Right ventricle myocardium inferior (tissue), 1 donor: Measurements from ENCODE around the gene SIN3B. TPM values are rescaled to one million over a fixed set of nuclear protein-coding genes. Genes with fewer than 3 reads are reported as not detected.
A peak's percentile ranks its signal among the peaks of the same experiment; 100 is the strongest.

Experiments used
- ATAC-seq: fragments of 200-7000 bp; cut with Tn5 transposase; one replicate; pipeline ENCODE4 v1.9.1; 2020; ENCODE audit warnings: mild to moderate bottlenecking, moderate library complexity
- DNase-seq: peaks from one replicate; pipeline ENCODE4 v3.0.0; 2021; ENCODE audit errors: missing footprints
- intact Hi-C: fragments of 100-400 bp; cut with DNase I; formaldehyde crosslinking; loops from one replicate; pipeline ENCODE4 v1.11.0; 2022
- total RNA-seq: library from RNA; stranded (reverse); fragmentation: NEBNext Ultra II Directional; extraction: Animal tissue kit (Norgen Biotek cat#: 25700); gene quantifications from one replicate; pipeline ENCODE4 v1.2.1, GENCODE V29; 2021
- donor health status: DM: no; HTN: yes; CAD: no; lungs with severe emphysema.

SIN3B gene
- total RNA-seq, 1 donor from 2014 or later, result 27.8 TPM

GRCh38 chr19:16822648-16823047 lies 6.5 kb upstream of the SIN3B start:
- ATAC-seq, result no peak
- no peak for DNase-seq
- intact Hi-C loops, result no loop called here

- DNase-seq, result no peak
- intact Hi-C loops, result loop anchor here (5.0 kb wide), 2 partner anchors 47 to 73 kb away; no protein-coding TSS in a partner anchor
- peak; percentile 77 for ATAC-seq
These were observed 4.4 kb upstream of the SIN3B start for GRCh38 chr19:16824658-16825311.

DNA sequence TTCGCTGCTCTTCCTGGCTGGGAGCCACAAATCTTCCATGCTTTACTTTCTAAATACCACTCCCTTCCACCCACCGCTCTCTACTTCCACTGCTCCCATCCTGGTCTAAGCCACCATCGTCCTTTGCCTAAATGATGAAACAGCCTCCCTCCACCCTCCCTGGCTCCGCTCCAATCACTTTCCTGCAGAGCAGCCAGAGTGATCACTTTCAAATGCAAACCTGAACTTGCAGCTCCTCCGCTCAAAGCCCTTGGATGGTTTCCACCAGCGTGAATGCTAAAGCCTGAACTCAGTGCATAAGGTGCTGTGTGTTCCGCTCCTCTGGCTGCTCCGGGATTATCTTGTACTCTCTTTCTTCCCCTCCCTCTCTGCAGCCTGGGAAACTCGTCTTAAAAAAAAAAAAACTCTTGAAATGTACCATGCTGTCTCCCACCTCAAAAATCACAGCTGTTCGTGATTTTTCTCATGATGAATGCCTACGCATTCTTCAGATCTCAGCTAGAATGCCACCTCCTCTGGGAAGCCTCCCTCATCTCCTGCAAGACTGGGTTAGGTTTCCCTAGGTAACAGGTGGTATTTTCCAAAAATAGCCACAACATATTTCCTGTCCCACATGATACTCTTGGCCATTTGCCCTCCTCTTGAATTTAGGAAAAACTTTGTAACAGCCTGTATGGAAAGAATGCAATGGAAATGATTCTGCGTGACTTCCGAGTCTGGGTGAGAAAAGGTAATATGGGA lies 3.7 kb upstream of the SIN3B start:
- DNase-seq (no peak), ATAC-seq (peak; percentile 43)
- intact Hi-C loops, result loop anchor here (5.0 kb wide), 2 partner anchors 48 to 72 kb away; no protein-coding TSS in a partner anchor

DNA sequence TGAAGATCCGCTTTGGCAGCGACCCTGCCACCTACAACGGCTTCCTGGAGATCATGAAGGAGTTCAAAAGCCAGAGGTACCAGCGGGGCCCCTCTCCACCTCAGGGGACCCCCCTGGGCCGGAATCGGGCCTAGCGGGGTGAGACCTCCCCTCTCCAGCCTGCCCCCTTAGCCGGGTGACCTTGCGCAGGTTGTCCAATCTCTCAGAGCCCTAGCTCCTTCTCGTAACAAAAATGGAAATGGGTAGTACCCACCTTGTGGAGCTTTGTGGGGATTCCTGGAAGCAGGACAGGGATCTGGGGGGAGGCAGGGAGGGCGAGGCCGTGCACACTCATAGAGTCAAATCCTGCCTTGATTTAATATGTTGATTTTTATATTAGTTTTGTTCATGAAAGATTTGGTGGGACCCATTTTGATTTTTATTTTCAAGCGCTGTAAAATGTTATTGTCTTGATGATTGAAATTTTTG lies 658 bp downstream of the SIN3B start:
- ATAC-seq, result no peak
- intact Hi-C loops, result loop anchor here (5.0 kb wide), 2 partner anchors 53 to 67 kb away; no protein-coding TSS in a partner anchor
- no peak for DNase-seq

DNA sequence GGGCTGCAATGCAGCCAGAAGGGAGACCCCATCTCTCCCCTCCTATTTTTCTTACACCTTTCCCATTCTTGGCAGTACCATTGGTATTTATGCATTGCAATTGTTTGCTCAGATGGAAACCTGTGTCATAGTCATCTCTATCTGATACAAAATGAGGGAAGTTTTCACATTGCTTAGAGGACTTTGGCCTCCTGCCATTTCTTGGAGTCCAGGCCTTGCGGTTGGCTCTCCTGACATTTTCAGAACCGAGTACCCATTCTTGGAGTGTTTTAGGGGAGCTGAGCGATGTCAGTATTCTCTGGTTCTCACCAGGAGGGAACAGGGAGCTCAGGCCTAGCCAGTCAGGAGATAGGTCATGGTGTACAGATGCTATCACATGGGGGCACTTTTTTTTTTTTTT lies 1.5 kb downstream of the SIN3B start:
- intact Hi-C loops, result no loop called here
- no peak for DNase-seq
- no peak for ATAC-seq

- DNase-seq, result no peak
- intact Hi-C loops, result no loop called here
- ATAC-seq, result no peak
These were observed 2.3 kb downstream of the SIN3B start for GRCh38 chr19:16831531-16831930.

- no peak for DNase-seq
- intact Hi-C loops, result no loop called here
- no peak for ATAC-seq
These were observed 5.5 kb downstream of the SIN3B start for GRCh38 chr19:16834747-16835146.

GRCh38 chr19:16836115-16837034 lies 7.2 kb downstream of the SIN3B start:
- intact Hi-C loops, result no loop called here
- ATAC-seq, result no peak
- DNase-seq, result no peak

DNA sequence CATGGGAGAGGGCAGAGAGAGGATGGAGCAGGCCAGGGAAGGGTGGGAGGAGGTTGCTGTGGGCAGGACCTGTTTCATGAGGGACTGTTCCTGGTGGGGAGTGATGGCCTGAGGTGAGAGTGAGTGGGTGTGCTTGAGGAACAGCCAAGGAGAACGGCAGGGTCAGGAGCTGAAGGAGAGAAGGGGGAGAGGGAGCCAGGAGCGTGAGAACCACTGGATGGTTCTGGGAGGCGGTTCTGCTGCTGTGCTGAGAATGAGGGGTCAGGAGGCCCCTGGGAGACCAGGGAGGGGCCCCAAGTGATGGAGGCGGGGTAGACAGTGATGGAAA lies 7.8 kb downstream of the SIN3B start:
- intact Hi-C loops, result no loop called here
- no peak for ATAC-seq
- no peak for DNase-seq

- ATAC-seq (peak; percentile 61), DNase-seq (no peak)
- intact Hi-C loops, result no loop called here
These were observed 12.3 kb downstream of the SIN3B start for GRCh38 chr19:16841391-16841926.

DNA sequence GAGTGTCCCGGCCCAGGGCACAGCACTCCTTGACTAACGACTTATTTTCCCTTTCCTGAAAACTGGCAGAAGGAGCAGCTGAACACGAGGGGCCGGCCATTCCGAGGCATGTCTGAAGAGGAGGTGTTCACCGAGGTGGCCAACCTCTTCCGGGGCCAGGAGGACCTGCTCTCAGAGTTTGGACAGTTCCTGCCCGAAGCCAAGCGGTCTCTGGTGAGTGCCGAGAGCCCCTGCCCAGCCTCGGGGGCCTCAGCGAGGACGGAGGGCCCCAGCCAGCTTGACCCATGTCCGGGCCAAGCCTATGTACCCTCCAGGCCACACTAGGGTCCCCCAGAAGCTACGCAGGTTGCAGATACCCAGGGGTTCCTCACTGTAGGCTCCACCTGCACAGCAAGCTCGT lies 17.7 kb downstream of the SIN3B start:
- ATAC-seq (no peak), DNase-seq (no peak)
- intact Hi-C loops, result no loop called here

- intact Hi-C loops, result no loop called here
- ATAC-seq (peak; percentile 40), DNase-seq (no peak)
These were observed 18.2 kb downstream of the SIN3B start for GRCh38 chr19:16847430-16847829.

DNA sequence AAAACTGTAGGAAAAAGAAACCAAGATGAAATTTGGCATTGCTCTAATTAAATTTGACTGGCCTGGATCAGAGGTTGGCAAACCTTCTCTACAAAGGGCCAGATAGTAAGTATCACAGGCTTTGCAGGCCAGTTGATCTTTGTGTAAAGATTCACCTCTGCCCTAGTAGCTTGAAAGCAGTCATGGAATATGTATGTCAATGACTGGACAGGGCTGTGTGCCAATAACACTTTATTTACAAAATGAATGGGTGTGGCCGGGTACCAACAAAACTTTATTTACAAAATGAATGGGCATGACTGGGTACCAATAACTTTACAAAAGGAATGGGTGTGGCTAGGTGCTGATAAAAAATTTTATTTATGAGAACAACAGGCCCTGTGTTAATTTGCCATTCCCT lies 20.0 kb downstream of the SIN3B start:
- DNase-seq, result no peak
- ATAC-seq, result no peak
- intact Hi-C loops, result no loop called here

- intact Hi-C loops, result no loop called here
- no peak for ATAC-seq
- no peak for DNase-seq
These were observed 20.9 kb downstream of the SIN3B start for GRCh38 chr19:16850133-16850532.

DNA sequence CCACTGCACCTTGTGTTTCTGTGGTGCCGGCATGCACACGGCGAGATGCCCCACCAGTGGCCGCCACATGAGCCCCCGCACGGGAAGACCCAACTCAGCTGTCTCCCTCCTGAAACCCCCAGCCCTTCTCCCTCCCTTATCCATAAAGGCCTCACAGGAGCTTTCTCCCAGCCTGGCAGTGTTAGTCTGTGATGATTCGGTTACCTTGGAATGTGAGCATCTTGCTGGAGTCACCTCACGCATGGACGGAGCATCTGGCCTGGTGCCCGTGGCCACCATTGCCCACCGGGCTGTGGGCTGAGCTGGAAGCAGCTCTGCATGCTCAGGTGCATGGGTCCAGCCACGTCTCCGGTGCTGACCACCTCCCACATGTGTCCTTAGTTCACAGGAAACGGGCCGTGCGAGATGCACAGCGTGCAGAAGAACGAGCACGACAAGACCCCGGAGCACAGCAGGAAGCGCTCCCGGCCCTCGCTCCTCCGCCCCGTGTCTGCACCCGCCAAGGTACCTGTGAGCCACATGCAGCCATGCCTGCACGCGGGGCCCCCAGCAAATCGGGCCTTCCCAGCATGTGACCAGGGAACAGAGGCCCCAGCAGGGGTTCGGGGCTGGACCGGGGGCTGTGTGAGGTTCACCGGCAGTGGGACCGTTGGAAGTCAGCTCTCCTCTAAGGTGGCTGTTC lies 22.0 kb downstream of the SIN3B start:
- intact Hi-C loops, result no loop called here
- ATAC-seq, result no peak
- DNase-seq, result no peak

DNA sequence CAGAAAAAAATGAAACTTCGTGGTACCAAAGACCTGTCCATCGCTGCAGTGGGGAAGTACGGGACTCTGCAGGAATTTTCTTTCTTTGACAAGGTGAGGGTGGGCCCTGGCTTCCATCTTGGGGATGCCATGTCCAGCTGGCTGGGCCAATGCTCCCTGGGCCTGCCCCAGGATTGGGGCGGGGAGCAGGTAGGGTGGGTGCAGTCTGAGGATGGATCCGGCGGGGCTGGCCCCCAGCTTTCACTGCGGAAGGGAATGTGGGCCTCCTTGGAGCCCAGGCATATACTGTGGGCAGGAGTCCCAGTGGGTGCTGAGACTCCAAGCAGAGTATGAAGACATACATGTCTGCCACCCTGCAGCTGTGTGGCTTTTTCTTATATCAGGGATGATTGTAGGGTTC lies 23.9 kb downstream of the SIN3B start:
- no peak for ATAC-seq
- no peak for DNase-seq
- intact Hi-C loops, result no loop called here

DNA sequence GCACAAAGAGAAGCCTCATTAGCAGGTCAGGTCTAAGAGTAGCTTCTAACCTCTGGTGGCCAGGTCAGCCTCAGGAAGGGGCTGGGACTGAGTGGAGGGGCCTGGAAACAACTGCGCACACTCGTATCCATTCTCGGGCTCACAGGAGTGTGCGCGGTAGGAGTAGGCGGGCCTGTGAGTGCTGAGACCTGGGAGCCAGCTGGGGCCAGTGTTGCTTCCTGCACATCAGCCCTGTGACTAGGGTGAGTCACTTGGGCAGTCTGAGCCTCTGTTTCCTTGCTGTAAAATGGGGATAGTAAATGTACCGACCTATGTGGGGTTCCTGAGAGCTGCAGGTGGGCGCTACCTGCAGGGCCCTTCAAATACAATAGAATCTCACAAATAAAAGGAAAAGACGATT lies 26.9 kb downstream of the SIN3B start:
- intact Hi-C loops, result no loop called here
- ATAC-seq (no peak), DNase-seq (no peak)

DNA sequence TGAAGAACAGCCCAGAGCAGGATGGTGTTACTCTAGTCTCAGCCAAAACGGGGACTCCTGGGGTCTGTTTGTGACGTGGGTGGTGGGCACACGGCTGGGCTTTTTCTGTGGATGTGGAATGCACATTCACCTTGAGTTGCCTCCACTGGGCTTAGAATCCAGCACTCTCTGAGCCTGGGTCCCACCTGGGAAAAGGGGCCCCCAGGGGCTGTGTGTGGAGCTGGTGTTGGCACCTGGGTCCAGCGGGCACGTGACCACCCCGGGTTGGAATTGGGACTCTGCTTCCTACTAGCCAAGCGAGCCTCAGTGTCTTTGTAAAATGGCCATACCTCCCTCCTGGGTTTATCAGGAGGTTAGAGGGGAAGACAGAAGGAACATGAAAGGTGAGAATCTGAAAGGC lies 30.4 kb downstream of the SIN3B start:
- intact Hi-C loops, result no loop called here
- DNase-seq (no peak), ATAC-seq (no peak)

- DNase-seq, result no peak
- no peak for ATAC-seq
- intact Hi-C loops, result no loop called here
These were observed 30.9 kb downstream of the SIN3B start for GRCh38 chr19:16860118-16860517.
